OCI-LY3 (cell line): ENCODE results near the gene CDON.

ENCODE experiments used
- EZH2phosphoT487 ChIP-seq: fragments of 200-600 bp; shearing (Covaris generic); IDR thresholded peaks from 2 replicates; pipeline ENCODE4 v1.6.1; 2018; ENCODE audit warnings: antibody characterized with exemption, mixed run types, low read depth
- TF ChIP-seq, protein P1 (sequence below): fragments of 200-600, 300-600 bp; sonication (generic); IDR thresholded peaks from 2 replicates; pipeline ENCODE4 v1.5.1; 2014; ENCODE audit warnings: antibody characterized with exemption, low read length, low read depth

DNA sequence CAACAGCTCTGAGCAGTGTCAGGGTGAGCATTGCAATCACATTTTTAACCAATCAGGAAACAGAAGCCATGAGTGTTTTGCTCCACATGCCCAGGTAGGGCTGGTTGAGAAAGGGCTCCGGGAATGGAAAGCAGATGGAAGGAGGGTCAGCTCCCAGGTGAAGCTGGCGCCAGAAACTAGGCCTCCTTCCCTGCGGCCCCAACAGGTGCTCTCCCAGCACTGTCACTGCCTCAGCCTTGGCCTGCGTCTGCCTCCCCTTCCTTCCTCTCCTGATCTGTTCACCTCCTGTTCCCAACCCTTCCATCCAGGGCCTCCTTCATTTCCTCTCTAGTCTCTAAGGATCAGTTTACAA is 121.4 kb downstream of the CDON start:
- TF ChIP-seq, protein P1, sequence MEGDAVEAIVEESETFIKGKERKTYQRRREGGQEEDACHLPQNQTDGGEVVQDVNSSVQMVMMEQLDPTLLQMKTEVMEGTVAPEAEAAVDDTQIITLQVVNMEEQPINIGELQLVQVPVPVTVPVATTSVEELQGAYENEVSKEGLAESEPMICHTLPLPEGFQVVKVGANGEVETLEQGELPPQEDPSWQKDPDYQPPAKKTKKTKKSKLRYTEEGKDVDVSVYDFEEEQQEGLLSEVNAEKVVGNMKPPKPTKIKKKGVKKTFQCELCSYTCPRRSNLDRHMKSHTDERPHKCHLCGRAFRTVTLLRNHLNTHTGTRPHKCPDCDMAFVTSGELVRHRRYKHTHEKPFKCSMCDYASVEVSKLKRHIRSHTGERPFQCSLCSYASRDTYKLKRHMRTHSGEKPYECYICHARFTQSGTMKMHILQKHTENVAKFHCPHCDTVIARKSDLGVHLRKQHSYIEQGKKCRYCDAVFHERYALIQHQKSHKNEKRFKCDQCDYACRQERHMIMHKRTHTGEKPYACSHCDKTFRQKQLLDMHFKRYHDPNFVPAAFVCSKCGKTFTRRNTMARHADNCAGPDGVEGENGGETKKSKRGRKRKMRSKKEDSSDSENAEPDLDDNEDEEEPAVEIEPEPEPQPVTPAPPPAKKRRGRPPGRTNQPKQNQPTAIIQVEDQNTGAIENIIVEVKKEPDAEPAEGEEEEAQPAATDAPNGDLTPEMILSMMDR: no peak
- no peak for TF ChIP-seq EZH2phosphoT487
